CD4-positive, alpha-beta memory T cell (primary cell): Measurements from ENCODE around the gene ZBTB7B. TPM values are rescaled to one million over a fixed set of nuclear protein-coding genes. Genes with fewer than 3 reads are reported as not detected.

Source experiments
- CTCF ChIA-PET: fragments of 350-600 bp; sonication (Branson Sonifier 250); formaldehyde crosslinking; loops from one replicate; lab custom pipeline; 2021; ENCODE audit warnings: inconsistent platforms; ENCODE audit not compliant: partially characterized antibody; lab: Charles Lee
- POLR2A ChIA-PET: fragments of 350-600 bp; sonication (Branson Sonifier 250); formaldehyde crosslinking; loops from one replicate; lab custom pipeline; 2021; ENCODE audit not compliant: partially characterized antibody; lab: Charles Lee
- DNase-seq, 5 donors: peaks; one replicate each; pipeline versions ENCODE4 v3.0.0 to v3.0.0-alpha.2; 2020 to 2022; ENCODE audit warnings: mixed read lengths in 1 of 5
- H3K27ac ChIP-seq: one replicate; pipeline ENCODE4 v1.7.0; 2013; ENCODE audit warnings: low read depth, low read length
- H3K27me3 ChIP-seq: 2 replicates; pipeline ENCODE4 v1.7.0; 2013; ENCODE audit warnings: mild to moderate bottlenecking, low read length, moderate library complexity; ENCODE audit not compliant: insufficient read depth
- H3K36me3 ChIP-seq: 2 replicates; pipeline ENCODE4 v1.7.0; 2013; ENCODE audit warnings: mild to moderate bottlenecking, low read length, moderate library complexity; ENCODE audit not compliant: insufficient read depth
- H3K4me1 ChIP-seq: 2 replicates; pipeline ENCODE4 v1.7.0; 2013; ENCODE audit warnings: mild to moderate bottlenecking, low read length, moderate library complexity; ENCODE audit not compliant: insufficient read depth
- H3K4me3 ChIP-seq, 2 donors: one replicate each; pipeline ENCODE4 v1.7.0; 2013; ENCODE audit warnings: low read length in 2 of 2, mild to moderate bottlenecking in 1 of 2
- H3K9me3 ChIP-seq, 2 donors: one replicate each; pipeline ENCODE4 v1.7.0; 2013; ENCODE audit warnings: low read length in 2 of 2, control low read depth in 1 of 2; ENCODE audit not compliant: control insufficient read depth in 1 of 2
- H3K27ac Mint-ChIP-seq, 7 donors: one replicate each; pipeline ENCODE4 v1.8.0; 2020 to 2021; ENCODE audit warnings: mixed read lengths in 7 of 7, mild to moderate bottlenecking in 6 of 7, inconsistent platforms in 3 of 7, moderate library complexity in 3 of 7
- H3K27me3 Mint-ChIP-seq, 2 donors: one replicate each; pipeline ENCODE4 v1.8.0; 2020 to 2021; ENCODE audit warnings: mixed read lengths in 2 of 2
- H3K36me3 Mint-ChIP-seq, 2 donors: one replicate each; pipeline ENCODE4 v1.8.0; 2020 to 2021; ENCODE audit warnings: mixed read lengths in 2 of 2, inconsistent platforms in 1 of 2, mild to moderate bottlenecking in 1 of 2
- H3K4me1 Mint-ChIP-seq, 4 donors: one replicate each; pipeline ENCODE4 v1.8.0; 2020 to 2021; ENCODE audit warnings: mixed read lengths in 4 of 4, mild to moderate bottlenecking in 1 of 4
- H3K4me3 Mint-ChIP-seq, 8 donors: one replicate each; pipeline ENCODE4 v1.8.0; 2020 to 2021; ENCODE audit warnings: mixed read lengths in 8 of 8, mild to moderate bottlenecking in 7 of 8, moderate library complexity in 6 of 8, inconsistent platforms in 3 of 8
- H3K9me3 Mint-ChIP-seq, 8 donors: one replicate each; pipeline ENCODE4 v1.8.0; 2020 to 2021; ENCODE audit warnings: mixed read lengths in 8 of 8, mild to moderate bottlenecking in 5 of 8, inconsistent platforms in 3 of 8, moderate library complexity in 1 of 8
- intact Hi-C: fragments of 100-400 bp; cut with micrococcal nuclease; formaldehyde crosslinking; loops from one replicate; pipeline ENCODE4 v1.15.1; 2023
- polyA plus RNA-seq, 2 donors: library from polyadenylated mRNA; unstranded; fragments of 300-500 nt; fragmentation: Illumina TruSeq; gene quantifications; one replicate each; pipeline ENCODE4 v1.2.3, GENCODE V29; 2021
- total RNA-seq, 2 experiments: library from RNA; stranded (reverse); gene quantifications; one replicate each; pipeline ENCODE4 v1.2.3, GENCODE V29; 2021

The ZBTB7B gene
- total and polyA plus RNA-seq, 4 experiments from 2014 or later = 3.4 to 92.7 (median 48.9) TPM

DNA sequence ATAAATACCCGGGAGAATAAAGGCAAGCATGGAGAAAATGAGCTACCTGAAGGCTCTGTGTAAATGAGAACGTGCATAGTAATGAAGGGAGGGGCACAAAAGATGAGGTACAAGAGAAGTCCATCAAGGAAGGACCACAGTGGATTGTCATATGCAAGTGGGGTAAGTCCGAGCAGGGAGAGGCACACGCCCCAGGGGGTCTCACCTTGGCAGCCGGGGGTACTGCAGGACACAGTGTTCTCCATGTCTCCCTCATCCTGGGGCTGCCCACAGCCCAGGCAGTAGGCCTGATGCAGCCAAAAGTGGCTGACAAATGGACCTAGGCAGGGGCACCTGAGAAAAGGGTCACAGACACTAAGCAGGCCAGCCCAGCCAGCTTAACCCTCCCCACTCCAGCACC is 21.0 kb downstream of the ZBTB7B start:
- H3K27me3 Mint-ChIP-seq = no peaks in the 10 kb centered on the region
- POLR2A ChIA-PET = interaction anchor here (1.1 to 38.9 kb wide), 3 partner anchors 11 to 53 kb away, joined by 3 to 1543 read pairs (median 15); partner anchors contain the start of genes CKS1B, FLAD1, PBXIP1 and PYGO2
- intact Hi-C loops = no loop called here
- Histone ChIP-seq H3K9me3 (no peaks in the 10 kb centered on the region), H3K4me1 (peaks cover under 1% of the 10 kb centered on the region), H3K27me3 (no peaks in the 10 kb centered on the region), H3K4me3 (no peak overlapping the region), H3K36me3 (no peaks in the 10 kb centered on the region), H3K27ac (no peak overlapping the region)
- no peak overlapping the region for H3K27ac Mint-ChIP-seq
- no peak overlapping the region for H3K4me3 Mint-ChIP-seq
- DNase-seq = no peak
- H3K9me3 Mint-ChIP-seq = peaks cover 0 to 1% (median 0%) of the 10 kb centered on the region in 8 donors
- peaks cover 0 to 4% of the 10 kb centered on the region in 2 donors for H3K36me3 Mint-ChIP-seq
- CTCF ChIA-PET = interaction anchor here (0.6 to 18.7 kb wide), 5 partner anchors 15 to 43 kb away, joined by 3 to 381 read pairs (median 3); partner anchors contain the start of genes LENEP and ZBTB7B
- peaks cover 18 to 31% (median 22%) of the 10 kb centered on the region in 4 donors for H3K4me1 Mint-ChIP-seq

DNA sequence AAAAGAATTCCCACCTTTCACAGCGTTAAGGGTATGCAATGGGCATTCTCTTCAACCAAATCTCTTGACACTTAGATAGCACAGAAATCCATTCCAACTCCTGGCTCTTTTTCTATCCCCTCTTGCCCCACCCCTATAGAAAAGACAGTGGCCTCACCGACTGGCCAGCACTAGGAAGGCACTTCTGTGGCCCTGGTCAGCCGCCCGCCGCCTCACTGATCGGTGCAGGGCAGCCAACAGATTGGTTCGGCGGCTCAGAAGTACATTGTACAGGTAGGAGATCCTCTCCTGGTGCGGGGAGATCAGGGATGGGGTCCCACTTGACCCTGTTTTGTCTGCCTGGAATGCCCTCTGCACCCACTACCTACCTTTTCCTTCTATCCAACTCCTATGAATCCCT is 21.7 kb downstream of the ZBTB7B start:
- intact Hi-C loops = no loop called here
- Mint-ChIP-seq H3K36me3 (peaks cover 0 to 4% of the 10 kb centered on the region in 2 donors), H3K27me3 (no peaks in the 10 kb centered on the region), H3K9me3 (peaks cover 0 to 1% (median 0%) of the 10 kb centered on the region in 8 donors), H3K4me3 (no peak overlapping the region), H3K4me1 (peaks cover 12 to 24% (median 18%) of the 10 kb centered on the region in 4 donors), H3K27ac (no peak overlapping the region)
- no peaks in the 10 kb centered on the region for H3K9me3 ChIP-seq
- H3K4me3 ChIP-seq = no peak overlapping the region
- no peak overlapping the region for H3K27ac ChIP-seq
- H3K4me1 ChIP-seq = no peaks in the 10 kb centered on the region
- H3K36me3 ChIP-seq = no peaks in the 10 kb centered on the region
- POLR2A ChIA-PET = interaction anchor here (38.9 kb wide), 1 partner anchor 54 kb away, joined by 1543 read pairs; the partner anchor contains the start of genes CKS1B, FLAD1, PBXIP1 and PYGO2
- H3K27me3 ChIP-seq = no peaks in the 10 kb centered on the region
- DNase-seq = no peak
- CTCF ChIA-PET = interaction anchor here (1.0 kb wide), 1 partner anchor 54 kb away, joined by 3 read pairs; the partner anchor contains the start of gene EFNA3

DNA sequence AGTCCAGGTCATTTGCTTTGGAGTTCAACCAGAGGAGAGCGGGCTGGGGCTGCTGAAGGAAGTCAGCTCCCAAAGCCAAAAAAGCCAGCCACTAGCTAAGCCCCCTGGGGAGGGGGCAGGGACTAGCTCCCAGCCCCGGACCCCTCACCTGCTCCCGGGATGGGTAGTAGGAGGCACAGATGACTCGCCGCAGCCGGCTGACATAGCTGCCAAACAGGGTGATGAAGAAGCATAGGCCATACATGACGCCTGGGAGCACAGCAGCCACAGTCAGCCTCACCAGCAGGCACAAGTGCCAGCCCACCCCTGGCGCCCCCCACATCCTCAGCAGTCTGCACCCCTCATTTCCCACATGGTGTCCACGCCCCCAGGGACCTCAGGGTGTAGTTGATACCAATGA is 23.6 kb downstream of the ZBTB7B start:
- Histone ChIP-seq H3K36me3 (no peaks in the 10 kb centered on the region), H3K9me3 (no peaks in the 10 kb centered on the region), H3K27ac (no peak overlapping the region), H3K4me1 (no peaks in the 10 kb centered on the region), H3K27me3 (no peaks in the 10 kb centered on the region), H3K4me3 (no peak overlapping the region)
- DNase-seq = no peak
- H3K36me3 Mint-ChIP-seq = no peaks in the 10 kb centered on the region
- H3K4me3 Mint-ChIP-seq = no peak overlapping the region
- H3K27me3 Mint-ChIP-seq = no peaks in the 10 kb centered on the region
- CTCF ChIA-PET = no interaction called here
- intact Hi-C loops = no loop called here
- H3K4me1 Mint-ChIP-seq = peaks cover 4 to 15% (median 10%) of the 10 kb centered on the region in 4 donors
- H3K27ac Mint-ChIP-seq = no peak overlapping the region
- POLR2A ChIA-PET = interaction anchor here (0.5 kb wide), 1 partner anchor 419 kb away, joined by 7 read pairs; no protein-coding TSS in a partner anchor
- peaks cover 0 to 1% (median 0%) of the 10 kb centered on the region in 8 donors for H3K9me3 Mint-ChIP-seq

DNA sequence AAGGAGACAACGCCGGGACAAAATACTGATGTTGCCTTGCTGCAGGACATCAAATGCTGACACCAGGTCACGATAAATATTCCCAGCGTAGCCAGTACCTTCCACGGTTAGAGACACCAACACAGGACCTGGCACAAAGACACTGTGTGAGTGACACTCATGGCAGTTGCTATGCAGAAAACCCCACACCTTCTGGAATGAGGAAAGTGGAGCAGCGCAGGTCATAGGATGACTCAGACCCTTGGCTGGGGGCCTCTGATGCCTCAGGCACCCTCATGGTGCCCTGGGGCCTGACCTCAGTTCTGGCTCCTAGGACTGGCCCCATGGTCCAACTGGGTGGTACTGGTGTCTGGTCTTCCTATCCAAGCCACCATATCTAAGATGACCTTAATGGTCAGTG is 24.0 kb downstream of the ZBTB7B start:
- H3K4me3 Mint-ChIP-seq = no peak overlapping the region
- H3K9me3 Mint-ChIP-seq = peaks cover 0 to 1% (median 0%) of the 10 kb centered on the region in 8 donors
- H3K36me3 Mint-ChIP-seq = no peaks in the 10 kb centered on the region
- ChIA-PET POLR2A (interaction anchor here (0.5 kb wide), 1 partner anchor 420 kb away, joined by 7 read pairs; no protein-coding TSS in a partner anchor), CTCF (no interaction called here)
- Histone ChIP-seq H3K27ac (no peak overlapping the region), H3K27me3 (no peaks in the 10 kb centered on the region), H3K9me3 (no peaks in the 10 kb centered on the region), H3K4me3 (no peak overlapping the region), H3K36me3 (no peaks in the 10 kb centered on the region), H3K4me1 (no peaks in the 10 kb centered on the region)
- intact Hi-C loops = no loop called here
- H3K27ac Mint-ChIP-seq = peak overlapping the region in 1 of 7 donors; percentile 37
- H3K27me3 Mint-ChIP-seq = no peaks in the 10 kb centered on the region
- H3K4me1 Mint-ChIP-seq = peaks cover 4 to 15% (median 8%) of the 10 kb centered on the region in 4 donors
- DNase-seq = no peak

DNA sequence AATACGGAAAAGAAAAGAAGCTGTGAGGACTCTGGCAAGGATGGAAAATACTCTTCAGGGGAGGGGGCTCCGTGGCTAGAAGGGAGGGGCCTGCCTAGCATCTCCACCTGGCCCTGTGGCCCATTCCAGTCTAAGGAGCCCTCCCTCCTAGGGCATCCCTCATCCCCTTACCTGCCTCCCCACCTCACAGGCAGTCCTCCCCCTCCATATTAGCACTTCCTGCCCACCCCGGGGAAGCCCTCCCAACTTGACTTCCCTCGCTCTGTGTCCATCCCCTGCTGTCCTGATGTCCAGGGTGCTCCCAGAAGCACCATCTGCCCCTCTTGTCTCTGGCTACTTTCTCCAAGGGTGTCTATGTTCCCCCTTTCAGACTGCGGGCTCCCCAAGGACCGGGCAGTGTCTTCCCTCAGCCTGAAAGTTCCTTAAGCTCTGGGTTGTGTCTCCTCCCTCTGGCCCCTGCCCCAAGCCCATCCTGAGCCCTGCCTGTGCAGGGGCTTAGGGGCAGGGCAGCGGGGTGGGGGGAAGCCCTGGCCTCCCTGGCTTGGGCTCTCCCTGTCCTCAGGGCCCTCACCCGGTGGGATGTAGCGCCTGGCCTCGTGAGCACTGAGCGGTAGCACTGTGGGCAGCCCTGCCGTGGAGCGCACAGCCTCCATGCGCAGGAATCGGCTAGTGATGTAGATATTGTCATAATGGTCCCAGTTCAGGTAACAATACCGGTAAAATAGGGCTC is 27.1 kb downstream of the ZBTB7B start:
- Histone ChIP-seq H3K36me3 (no peaks in the 10 kb centered on the region), H3K4me3 (no peak overlapping the region), H3K4me1 (no peaks in the 10 kb centered on the region), H3K27ac (no peak overlapping the region), H3K27me3 (no peaks in the 10 kb centered on the region), H3K9me3 (no peaks in the 10 kb centered on the region)
- no peak for DNase-seq
- no peaks in the 10 kb centered on the region for H3K4me1 Mint-ChIP-seq
- intact Hi-C loops = no loop called here
- ChIA-PET CTCF (interaction anchor here (0.7 to 0.8 kb wide), 2 partner anchors 13 to 88 kb away, joined by 3 read pairs; no protein-coding TSS in a partner anchor), POLR2A (no interaction called here)
- no peaks in the 10 kb centered on the region for H3K27me3 Mint-ChIP-seq
- no peaks in the 10 kb centered on the region for H3K9me3 Mint-ChIP-seq
- no peaks in the 10 kb centered on the region for H3K36me3 Mint-ChIP-seq
- H3K27ac Mint-ChIP-seq = peak overlapping the region in 1 of 7 donors; percentile 79
- H3K4me3 Mint-ChIP-seq = no peak overlapping the region

DNA sequence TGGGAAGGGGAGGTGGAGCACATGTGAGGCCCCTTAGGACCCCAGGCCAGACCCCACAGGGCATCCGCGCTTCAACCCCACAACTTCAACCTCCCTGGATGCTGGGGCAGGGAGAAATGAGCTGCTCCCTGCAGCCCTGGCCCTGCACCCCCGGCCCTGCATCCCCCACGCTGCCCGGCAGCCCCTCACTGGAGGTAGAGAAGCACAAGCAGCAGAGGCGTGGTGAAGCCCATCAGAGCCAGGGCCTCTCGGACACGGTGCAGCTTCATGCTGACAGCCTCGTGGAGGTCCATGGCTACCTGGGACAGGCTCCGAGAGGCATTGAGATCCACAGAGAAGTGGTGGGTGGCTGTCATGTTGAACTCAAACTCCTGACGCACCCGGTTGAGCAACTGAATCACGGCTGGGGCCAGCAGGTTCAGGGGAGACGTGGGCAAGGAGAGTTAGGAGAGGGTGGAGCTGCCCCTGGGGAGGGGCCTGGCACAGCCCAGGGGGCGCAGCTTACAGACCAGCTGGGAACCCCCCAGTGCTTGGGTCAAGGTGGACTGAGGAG is 27.7 kb downstream of the ZBTB7B start:
- Histone ChIP-seq H3K4me3 (no peak overlapping the region), H3K4me1 (no peaks in the 10 kb centered on the region), H3K9me3 (no peaks in the 10 kb centered on the region), H3K36me3 (no peaks in the 10 kb centered on the region), H3K27ac (no peak overlapping the region), H3K27me3 (no peaks in the 10 kb centered on the region)
- Mint-ChIP-seq H3K36me3 (no peaks in the 10 kb centered on the region), H3K27ac (no peak overlapping the region), H3K4me1 (no peaks in the 10 kb centered on the region), H3K4me3 (peak overlapping the region in 1 of 8 donors; percentile 12), H3K9me3 (no peaks in the 10 kb centered on the region), H3K27me3 (no peaks in the 10 kb centered on the region)
- POLR2A ChIA-PET = no interaction called here
- CTCF ChIA-PET = interaction anchor here (0.7 to 1.5 kb wide), 3 partner anchors 13 to 89 kb away, joined by 3 read pairs; no protein-coding TSS in a partner anchor
- no peak for DNase-seq
- intact Hi-C loops = no loop called here

DNA sequence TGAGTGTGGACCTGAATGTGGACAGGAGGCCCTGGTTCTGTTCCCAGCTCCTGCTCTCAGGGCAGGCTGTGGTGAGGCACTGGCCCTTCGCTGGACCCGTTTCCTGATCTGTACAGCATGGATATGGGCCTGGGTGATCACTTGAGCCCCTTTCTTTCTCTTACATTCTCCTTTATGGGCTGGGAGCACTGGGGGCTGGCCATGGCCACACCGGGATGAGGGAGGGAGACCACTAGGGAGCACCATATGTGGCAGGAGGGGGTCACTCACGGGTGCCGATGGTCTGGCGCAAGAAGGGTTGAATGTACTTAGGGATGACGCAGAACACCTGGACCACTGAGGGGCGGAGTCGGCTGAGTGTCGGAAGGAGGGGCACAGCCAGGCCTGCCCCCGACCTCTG is 28.3 kb downstream of the ZBTB7B start:
- Mint-ChIP-seq H3K27me3 (no peaks in the 10 kb centered on the region), H3K9me3 (no peaks in the 10 kb centered on the region), H3K4me3 (no peak overlapping the region), H3K4me1 (no peaks in the 10 kb centered on the region), H3K27ac (no peak overlapping the region), H3K36me3 (no peaks in the 10 kb centered on the region)
- Histone ChIP-seq H3K27me3 (no peaks in the 10 kb centered on the region), H3K4me3 (no peak overlapping the region), H3K36me3 (no peaks in the 10 kb centered on the region), H3K9me3 (no peaks in the 10 kb centered on the region), H3K4me1 (no peaks in the 10 kb centered on the region), H3K27ac (no peak overlapping the region)
- intact Hi-C loops = no loop called here
- CTCF ChIA-PET = interaction anchor here (1.5 kb wide), 1 partner anchor 28 kb away, joined by 3 read pairs; no protein-coding TSS in a partner anchor
- POLR2A ChIA-PET = no interaction called here
- no peak for DNase-seq
